CD4-positive, alpha-beta T cell (primary cell): ENCODE data around the gene STRA6. TPM values are rescaled to one million over a fixed set of nuclear protein-coding genes. Genes with fewer than 3 reads are reported as not detected.

Source experiments
- ATAC-seq: fragments of 200-7000 bp; cut with Tn5 transposase; one replicate; pipeline ENCODE4 v1.10.0; 2022; ENCODE audit warnings: mild to moderate bottlenecking; ENCODE audit not compliant: poor library complexity
- CTCF ChIA-PET: fragments of 350-600 bp; sonication (Branson Sonifier 250); formaldehyde crosslinking; loops from one replicate; lab custom pipeline; 2021; ENCODE audit warnings: antibody characterized with exemption, inconsistent platforms; lab: Charles Lee
- POLR2A ChIA-PET: fragments of 350-600 bp; sonication (Branson Sonifier 250); formaldehyde crosslinking; loops from one replicate; lab custom pipeline; 2021; ENCODE audit warnings: antibody characterized with exemption, inconsistent platforms; lab: Charles Lee
- DNase-seq, 14 experiments: peaks; one replicate each; pipeline ENCODE4 v3.0.0-alpha.2; 2013 to 2020; ENCODE audit warnings: mixed read lengths in 2 of 14
- H3K27ac ChIP-seq, 2 donors: one replicate each; pipeline versions ENCODE4 v1.5.1 to v1.7.0; 2013; ENCODE audit warnings: low read length in 2 of 2, low read depth in 1 of 2, mild to moderate bottlenecking in 1 of 2
- H3K27me3 ChIP-seq, 2 experiments: 1 replicate in 1 of 2; 2 replicates in 1 of 2; pipeline versions ENCODE4 v1.6.1 to v1.7.0; 2013; ENCODE audit warnings: low read length in 2 of 2, control low read depth in 1 of 2, mild to moderate bottlenecking in 1 of 2, moderate library complexity in 1 of 2; ENCODE audit not compliant: insufficient read depth in 2 of 2, control insufficient read depth in 1 of 2
- H3K36me3 ChIP-seq: one replicate; pipeline ENCODE4 v1.6.1; 2013; ENCODE audit warnings: low read length, control low read depth; ENCODE audit not compliant: insufficient read depth
- H3K4me1 ChIP-seq: one replicate; pipeline ENCODE4 v1.6.1; 2013; ENCODE audit warnings: low read length, control low read depth; ENCODE audit not compliant: insufficient read depth
- H3K4me3 ChIP-seq: one replicate; pipeline ENCODE4 v1.5.1; 2013; ENCODE audit warnings: mild to moderate bottlenecking, low read length, moderate library complexity
- H3K9me3 ChIP-seq, 2 experiments: 1 replicate in 1 of 2; 2 replicates in 1 of 2; pipeline versions ENCODE4 v1.6.1 to v1.7.0; 2013; ENCODE audit warnings: low read length in 2 of 2, mild to moderate bottlenecking in 2 of 2, control low read depth in 1 of 2, moderate library complexity in 1 of 2; ENCODE audit not compliant: control insufficient read depth in 1 of 2, insufficient read depth in 1 of 2
- H3K27ac Mint-ChIP-seq: one replicate; pipeline ENCODE4 v1.8.0; 2020; ENCODE audit warnings: mixed read lengths
- H3K27me3 Mint-ChIP-seq: one replicate; pipeline ENCODE4 v1.8.0; 2021; ENCODE audit warnings: mixed read lengths
- H3K36me3 Mint-ChIP-seq: one replicate; pipeline ENCODE4 v1.8.0; 2021; ENCODE audit warnings: low read depth, mixed read lengths
- H3K4me1 Mint-ChIP-seq: one replicate; pipeline ENCODE4 v1.8.0; 2021; ENCODE audit warnings: low read depth, mixed read lengths
- H3K4me3 Mint-ChIP-seq: one replicate; pipeline ENCODE4 v1.8.0; 2020; ENCODE audit warnings: mild to moderate bottlenecking, mixed read lengths
- H3K9me3 Mint-ChIP-seq: one replicate; pipeline ENCODE4 v1.8.0; 2020; ENCODE audit warnings: mixed read lengths
- intact Hi-C, 2 experiments: fragments of 100-400 bp; cut with DNase I in 1 of 2; cut with micrococcal nuclease in 1 of 2; formaldehyde crosslinking; loops; one replicate each; pipeline versions ENCODE4 v1.15.1 to v1.9.0; 2023 to 2025; cut with DNase I, micrococcal nuclease
- total RNA-seq, 174 experiments: library from RNA in 2 of 174; stranded (reverse) in 2 of 174; gene quantifications; one replicate each; pipeline ENCODE4 v1.2.3 and lab custom pipeline; 2021 to 2026
- TF ChIP-seq, protein P1 (sequence below): fragments of 200-600 bp; IDR thresholded peaks from one replicate; pipeline ENCODE4 v1.8.0; 2022; ENCODE audit warnings: antibody characterized with exemption, mild to moderate bottlenecking

STRA6 gene
- total RNA-seq, 2 experiments from 2014 or later, result not detected

DNA sequence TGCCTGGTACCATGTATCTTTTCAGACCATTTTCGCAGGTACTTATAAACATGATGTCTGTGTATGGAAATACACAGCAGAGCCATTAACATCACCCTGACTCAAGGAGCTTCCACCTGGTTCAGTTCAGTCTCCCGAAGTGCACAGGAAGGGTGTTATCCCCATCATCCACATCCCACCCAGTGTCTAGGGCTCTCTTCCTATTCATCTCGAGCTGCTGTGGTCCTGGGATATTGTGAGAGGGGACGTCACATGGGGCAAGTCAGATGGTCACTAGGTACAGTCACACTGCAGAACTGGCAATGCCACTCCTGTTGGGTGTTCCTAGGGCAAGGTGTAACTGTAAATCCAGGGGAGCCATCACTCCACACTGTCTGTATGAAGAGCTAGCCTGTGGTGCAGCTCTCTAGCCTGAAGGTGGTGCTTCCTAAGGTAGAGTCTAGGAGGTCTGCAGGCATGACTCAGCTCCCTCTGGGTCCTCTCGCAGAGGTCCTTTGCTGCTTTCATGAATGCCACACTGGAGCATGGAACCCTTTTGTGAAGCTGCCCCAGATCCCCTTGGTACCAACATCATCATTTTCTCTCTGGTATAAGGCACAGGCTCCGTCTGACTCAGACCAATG lies 58.3 kb downstream of the STRA6 start:
- Mint-ChIP-seq H3K27me3 (peaks cover 75% of the 10 kb centered on the region), H3K4me1 (no peaks in the 10 kb centered on the region), H3K4me3 (no peak overlapping the region), H3K36me3 (no peaks in the 10 kb centered on the region), H3K9me3 (peaks cover 6% of the 10 kb centered on the region), H3K27ac (no peak overlapping the region)
- CTCF ChIA-PET, result no interaction called here
- H3K27me3 ChIP-seq, result peaks cover 3 to 10% of the 10 kb centered on the region in 2 experiments
- H3K9me3 ChIP-seq, result peaks cover 0 to 3% of the 10 kb centered on the region in 2 experiments
- H3K27ac ChIP-seq, result no peak overlapping the region
- no peaks in the 10 kb centered on the region for H3K36me3 ChIP-seq
- ATAC-seq (no peak), DNase-seq (no peak)
- POLR2A ChIA-PET, result no interaction called here
- no peak overlapping the region for H3K4me3 ChIP-seq
- no peaks in the 10 kb centered on the region for H3K4me1 ChIP-seq
- intact Hi-C loops, result no loop called here
- TF ChIP-seq, protein P1, sequence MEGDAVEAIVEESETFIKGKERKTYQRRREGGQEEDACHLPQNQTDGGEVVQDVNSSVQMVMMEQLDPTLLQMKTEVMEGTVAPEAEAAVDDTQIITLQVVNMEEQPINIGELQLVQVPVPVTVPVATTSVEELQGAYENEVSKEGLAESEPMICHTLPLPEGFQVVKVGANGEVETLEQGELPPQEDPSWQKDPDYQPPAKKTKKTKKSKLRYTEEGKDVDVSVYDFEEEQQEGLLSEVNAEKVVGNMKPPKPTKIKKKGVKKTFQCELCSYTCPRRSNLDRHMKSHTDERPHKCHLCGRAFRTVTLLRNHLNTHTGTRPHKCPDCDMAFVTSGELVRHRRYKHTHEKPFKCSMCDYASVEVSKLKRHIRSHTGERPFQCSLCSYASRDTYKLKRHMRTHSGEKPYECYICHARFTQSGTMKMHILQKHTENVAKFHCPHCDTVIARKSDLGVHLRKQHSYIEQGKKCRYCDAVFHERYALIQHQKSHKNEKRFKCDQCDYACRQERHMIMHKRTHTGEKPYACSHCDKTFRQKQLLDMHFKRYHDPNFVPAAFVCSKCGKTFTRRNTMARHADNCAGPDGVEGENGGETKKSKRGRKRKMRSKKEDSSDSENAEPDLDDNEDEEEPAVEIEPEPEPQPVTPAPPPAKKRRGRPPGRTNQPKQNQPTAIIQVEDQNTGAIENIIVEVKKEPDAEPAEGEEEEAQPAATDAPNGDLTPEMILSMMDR, result no peak

DNA sequence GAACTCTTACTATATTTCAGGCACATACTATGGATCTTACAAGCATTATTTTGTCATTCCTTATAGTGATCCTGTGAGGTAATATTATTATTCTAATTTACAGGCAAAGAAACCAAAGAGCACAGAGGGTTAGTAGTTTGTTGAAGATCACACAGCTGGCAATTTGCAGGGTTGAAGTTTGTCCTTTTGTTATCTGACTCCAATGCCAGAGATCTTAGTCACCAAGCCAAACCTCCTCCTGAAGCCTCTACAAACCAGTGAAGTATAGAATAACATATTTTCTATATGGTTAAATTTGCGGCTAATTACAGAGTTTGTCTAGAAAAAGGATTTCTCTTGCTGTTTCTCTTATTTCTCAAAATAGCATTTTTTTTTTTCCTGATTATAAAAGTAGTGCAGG lies 61.0 kb downstream of the STRA6 start:
- no peaks in the 10 kb centered on the region for H3K36me3 Mint-ChIP-seq
- H3K27ac Mint-ChIP-seq, result no peak overlapping the region
- ChIA-PET CTCF (no interaction called here), POLR2A (no interaction called here)
- H3K4me1 Mint-ChIP-seq, result peaks cover 10% of the 10 kb centered on the region
- H3K4me1 ChIP-seq, result peaks cover 8% of the 10 kb centered on the region
- no peak overlapping the region for H3K4me3 Mint-ChIP-seq
- peaks cover 24 to 34% of the 10 kb centered on the region in 2 experiments for H3K27me3 ChIP-seq
- peaks cover 0 to 3% of the 10 kb centered on the region in 2 experiments for H3K9me3 ChIP-seq
- no peak for DNase-seq
- no peak overlapping the region for H3K4me3 ChIP-seq
- TF ChIP-seq, protein P1, result no peak
- intact Hi-C loops, result no loop called here
- H3K36me3 ChIP-seq, result no peaks in the 10 kb centered on the region
- H3K27me3 Mint-ChIP-seq, result peaks cover 80% of the 10 kb centered on the region
- no peak overlapping the region for H3K27ac ChIP-seq
- peaks cover 2% of the 10 kb centered on the region for H3K9me3 Mint-ChIP-seq
- ATAC-seq, result no peak

DNA sequence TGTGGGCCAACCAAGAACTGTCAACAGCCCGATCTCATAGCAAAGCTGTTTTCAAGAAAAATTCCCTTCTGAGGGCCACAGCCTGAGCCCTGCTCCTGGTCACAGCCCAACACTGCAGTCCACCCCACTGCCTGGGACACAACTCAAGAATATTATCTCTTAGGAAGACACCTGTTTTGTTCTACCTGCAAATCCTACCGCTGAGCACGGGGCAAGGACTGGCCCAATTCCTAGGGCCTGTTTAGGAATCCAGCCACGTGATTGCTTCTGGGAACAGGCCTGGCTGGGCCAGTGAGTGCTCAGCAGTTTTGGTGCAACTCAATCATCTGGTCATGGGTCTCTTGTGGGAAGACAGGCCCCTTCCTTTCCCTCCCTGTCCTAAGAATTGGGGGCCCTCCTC lies 63.9 kb downstream of the STRA6 start:
- Histone ChIP-seq H3K27me3 (peaks cover 47 to 56% of the 10 kb centered on the region in 2 experiments), H3K36me3 (no peaks in the 10 kb centered on the region), H3K4me3 (no peak overlapping the region), H3K4me1 (peaks cover 28% of the 10 kb centered on the region), H3K9me3 (peaks cover 0 to 24% of the 10 kb centered on the region in 2 experiments), H3K27ac (no peak overlapping the region)
- intact Hi-C loops, result loop anchor here in 1 of 2 experiments (10.0 kb wide), 1 partner anchor 184 kb away; no protein-coding TSS in a partner anchor
- no peak for DNase-seq
- peaks cover 85% of the 10 kb centered on the region for H3K27me3 Mint-ChIP-seq
- no peak for ATAC-seq
- no peak overlapping the region for H3K27ac Mint-ChIP-seq
- TF ChIP-seq, protein P1, result no peak
- no peaks in the 10 kb centered on the region for H3K9me3 Mint-ChIP-seq
- ChIA-PET POLR2A (no interaction called here), CTCF (no interaction called here)
- H3K36me3 Mint-ChIP-seq, result no peaks in the 10 kb centered on the region
- H3K4me1 Mint-ChIP-seq, result peaks cover 25% of the 10 kb centered on the region
- H3K4me3 Mint-ChIP-seq, result peak overlapping the region; percentile 9
